ENCODE results near the gene TMEM106C. TPM values are rescaled to one million over a fixed set of nuclear protein-coding genes. Genes with fewer than 3 reads are reported as not detected.

TMEM106C gene
- total RNA-seq, 4 donors from 2014 or later: 26.9 to 69.7 (median 49.5) TPM

GRCh38 chr12:47969845-47970244 lies 6.4 kb downstream of the TMEM106C start:
- Histone ChIP-seq H3K9me3 (no peaks in the 10 kb centered on the region), H3K4me1 (peaks cover 0 to 20% (median 3%) of the 10 kb centered on the region in 4 donors), H3K27me3 (no peaks in the 10 kb centered on the region), H3K4me3 (no peak overlapping the region), H3K27ac (no peak overlapping the region), H3K36me3 (peaks cover 0 to 37% (median 0%) of the 10 kb centered on the region in 3 donors)
- no peak for TF ChIP-seq EP300 (IDR thresholded peaks at IDR 0.05)
- TF ChIP-seq, protein P1, sequence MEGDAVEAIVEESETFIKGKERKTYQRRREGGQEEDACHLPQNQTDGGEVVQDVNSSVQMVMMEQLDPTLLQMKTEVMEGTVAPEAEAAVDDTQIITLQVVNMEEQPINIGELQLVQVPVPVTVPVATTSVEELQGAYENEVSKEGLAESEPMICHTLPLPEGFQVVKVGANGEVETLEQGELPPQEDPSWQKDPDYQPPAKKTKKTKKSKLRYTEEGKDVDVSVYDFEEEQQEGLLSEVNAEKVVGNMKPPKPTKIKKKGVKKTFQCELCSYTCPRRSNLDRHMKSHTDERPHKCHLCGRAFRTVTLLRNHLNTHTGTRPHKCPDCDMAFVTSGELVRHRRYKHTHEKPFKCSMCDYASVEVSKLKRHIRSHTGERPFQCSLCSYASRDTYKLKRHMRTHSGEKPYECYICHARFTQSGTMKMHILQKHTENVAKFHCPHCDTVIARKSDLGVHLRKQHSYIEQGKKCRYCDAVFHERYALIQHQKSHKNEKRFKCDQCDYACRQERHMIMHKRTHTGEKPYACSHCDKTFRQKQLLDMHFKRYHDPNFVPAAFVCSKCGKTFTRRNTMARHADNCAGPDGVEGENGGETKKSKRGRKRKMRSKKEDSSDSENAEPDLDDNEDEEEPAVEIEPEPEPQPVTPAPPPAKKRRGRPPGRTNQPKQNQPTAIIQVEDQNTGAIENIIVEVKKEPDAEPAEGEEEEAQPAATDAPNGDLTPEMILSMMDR (IDR thresholded peaks at IDR 0.05): no peak
- no peak for TF ChIP-seq POLR2A (IDR thresholded peaks at IDR 0.05)
- 77 to 80% methylated on average over 3 of the region's 3 CpGs for WGBS, 2 donors
- DNase-seq (ENCODE audit: low spot score in 2 of 2): no peak

GRCh38 chr12:47970843-47971242 lies 7.4 kb downstream of the TMEM106C start:
- no peak for DNase-seq (ENCODE audit: low spot score in 2 of 2)
- Histone ChIP-seq H3K27me3 (no peaks in the 10 kb centered on the region), H3K4me1 (peaks cover 0 to 18% (median 3%) of the 10 kb centered on the region in 4 donors), H3K27ac (no peak overlapping the region), H3K9me3 (no peaks in the 10 kb centered on the region), H3K4me3 (no peak overlapping the region), H3K36me3 (peaks cover 0 to 31% (median 0%) of the 10 kb centered on the region in 3 donors)
- 84 to 91% methylated on average over 7 of the region's 7 CpGs for WGBS, 2 donors
- TF ChIP-seq, protein P1 (IDR thresholded peaks at IDR 0.05): no peak
- no peak for TF ChIP-seq POLR2A (IDR thresholded peaks at IDR 0.05)
- no peak for TF ChIP-seq EP300 (IDR thresholded peaks at IDR 0.05)

DNA sequence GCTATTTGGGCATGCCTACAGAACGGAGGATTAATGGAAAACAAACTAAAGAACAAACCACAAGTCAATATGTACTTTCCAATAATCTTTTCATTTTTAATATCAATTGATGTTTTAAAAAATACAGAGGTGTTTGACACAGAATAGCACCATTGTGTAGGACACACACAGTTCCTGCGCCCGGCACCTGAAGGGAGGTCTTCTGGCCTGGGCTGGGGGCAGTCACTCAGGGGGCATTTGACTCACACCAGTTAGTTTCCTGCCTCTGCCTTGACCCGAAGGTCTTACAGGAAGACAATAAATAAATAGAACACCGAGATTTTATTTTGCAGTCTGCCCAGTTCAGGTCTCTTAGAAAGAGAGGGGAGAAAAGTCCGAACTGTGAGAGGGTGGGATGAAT lies 9.5 kb downstream of the TMEM106C start:
- Histone ChIP-seq H3K27me3 (no peaks in the 10 kb centered on the region), H3K9me3 (no peaks in the 10 kb centered on the region), H3K4me3 (no peak overlapping the region), H3K36me3 (peaks cover 0 to 14% (median 0%) of the 10 kb centered on the region in 3 donors), H3K27ac (no peak overlapping the region), H3K4me1 (peaks cover 0 to 5% (median 0%) of the 10 kb centered on the region in 4 donors)
- TF ChIP-seq EP300 (IDR thresholded peaks at IDR 0.05) (no peak), POLR2A (IDR thresholded peaks at IDR 0.05) (no peak)
- TF ChIP-seq, protein P1 (IDR thresholded peaks at IDR 0.05): no peak
- WGBS, 2 donors: 71 to 74% methylated on average over 6 of the region's 6 CpGs
- no peak for DNase-seq (ENCODE audit: low spot score in 2 of 2)

- no peak overlapping the region for H3K27ac ChIP-seq
- H3K4me1 ChIP-seq: no peaks in the 10 kb centered on the region
- no peaks in the 10 kb centered on the region for H3K9me3 ChIP-seq
- H3K27me3 ChIP-seq: no peaks in the 10 kb centered on the region
- TF ChIP-seq EP300 (IDR thresholded peaks at IDR 0.05) (no peak), POLR2A (IDR thresholded peaks at IDR 0.05) (no peak)
- TF ChIP-seq, protein P1 (IDR thresholded peaks at IDR 0.05): no peak
- DNase-seq (ENCODE audit: low spot score in 2 of 2): no peak
- peaks cover 0 to 7% (median 0%) of the 10 kb centered on the region in 3 donors for H3K36me3 ChIP-seq
- WGBS, 2 donors: 90% methylated on average over 6 to 9 of the region's 9 CpGs
- no peak overlapping the region for H3K4me3 ChIP-seq
These were observed 10.5 kb downstream of the TMEM106C start for GRCh38 chr12:47973870-47974269.

DNA sequence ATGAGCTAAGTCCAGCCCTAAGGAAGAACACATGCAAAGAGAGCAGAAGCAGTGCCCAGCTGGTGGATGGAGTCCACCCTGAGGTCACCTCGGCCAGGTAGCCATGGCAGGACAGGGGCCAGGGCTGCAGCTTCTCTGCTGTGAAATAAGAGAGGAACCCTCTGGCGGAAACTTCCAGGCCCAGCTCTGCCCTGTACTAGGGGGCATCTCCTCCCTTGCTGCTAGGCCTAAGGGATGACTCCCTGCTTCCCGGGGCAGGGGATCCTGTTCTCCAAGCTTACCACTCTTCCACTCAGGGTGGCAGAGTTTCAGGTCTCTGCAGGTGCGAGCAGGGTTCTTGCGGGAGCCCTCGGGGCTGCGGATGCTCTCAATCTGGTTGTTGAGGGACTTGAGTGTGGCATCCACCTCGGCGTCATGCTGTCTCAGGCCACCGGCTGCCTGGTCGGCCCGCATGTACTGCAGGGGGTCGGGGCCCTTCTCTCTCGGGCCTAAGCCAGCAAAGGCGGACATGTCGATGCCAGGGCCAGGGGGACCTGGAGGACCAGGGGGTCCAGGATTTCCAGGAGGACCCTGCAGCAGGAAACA lies 11.7 kb downstream of the TMEM106C start:
- WGBS, 2 donors: 93 to 97% methylated on average over 6 to 16 of the region's 16 CpGs
- no peak for DNase-seq (ENCODE audit: low spot score in 2 of 2)
- Histone ChIP-seq H3K27ac (no peak overlapping the region), H3K9me3 (no peaks in the 10 kb centered on the region), H3K27me3 (no peaks in the 10 kb centered on the region), H3K36me3 (no peaks in the 10 kb centered on the region), H3K4me1 (no peaks in the 10 kb centered on the region), H3K4me3 (no peak overlapping the region)
- TF ChIP-seq EP300 (IDR thresholded peaks at IDR 0.05): no peak
- TF ChIP-seq POLR2A (IDR thresholded peaks at IDR 0.05): no peak
- TF ChIP-seq, protein P1 (IDR thresholded peaks at IDR 0.05): no peak

Data from tibial nerve (tissue), 4 donors.